ENCODE results near the gene TMEM120B.

TMEM120B gene

DNA sequence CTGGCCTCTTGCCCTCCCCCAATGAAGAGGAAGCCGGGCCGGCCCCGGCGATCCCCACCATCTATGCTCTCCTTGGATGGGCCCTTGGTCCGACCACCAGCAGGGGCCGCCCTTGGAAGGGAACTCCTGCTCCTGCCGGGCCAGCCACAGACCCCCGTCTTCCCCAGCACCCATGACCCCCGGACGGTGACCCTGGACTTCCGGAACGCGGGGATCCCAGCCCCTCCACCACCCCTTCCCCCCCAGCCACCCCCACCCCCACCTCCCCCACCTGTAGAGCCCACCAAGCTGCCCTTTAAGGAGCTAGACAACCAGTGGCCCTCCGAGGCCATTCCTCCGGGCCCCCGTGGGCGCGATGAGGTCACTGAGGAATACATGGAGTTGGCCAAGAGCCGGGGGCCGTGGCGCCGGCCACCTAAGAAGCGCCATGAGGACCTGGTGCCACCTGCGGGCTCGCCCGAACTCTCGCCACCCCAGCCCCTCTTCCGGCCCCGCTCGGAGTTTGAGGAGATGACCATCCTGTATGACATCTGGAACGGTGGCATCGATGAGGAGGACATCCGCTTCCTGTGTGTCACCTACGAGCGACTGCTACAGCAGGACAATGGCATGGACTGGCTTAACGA lies 110.7 kb downstream of the TMEM120B start:
- DNase-seq: no peak

GRCh38 chr12:121823727-121824115 lies 111.2 kb downstream of the TMEM120B start:
- DNase-seq: no peak

GRCh38 chr12:121825041-121825523 lies 112.5 kb downstream of the TMEM120B start:
- no peak for DNase-seq

- no peak for DNase-seq
These were observed 114.0 kb downstream of the TMEM120B start for GRCh38 chr12:121826318-121827150.

DNA sequence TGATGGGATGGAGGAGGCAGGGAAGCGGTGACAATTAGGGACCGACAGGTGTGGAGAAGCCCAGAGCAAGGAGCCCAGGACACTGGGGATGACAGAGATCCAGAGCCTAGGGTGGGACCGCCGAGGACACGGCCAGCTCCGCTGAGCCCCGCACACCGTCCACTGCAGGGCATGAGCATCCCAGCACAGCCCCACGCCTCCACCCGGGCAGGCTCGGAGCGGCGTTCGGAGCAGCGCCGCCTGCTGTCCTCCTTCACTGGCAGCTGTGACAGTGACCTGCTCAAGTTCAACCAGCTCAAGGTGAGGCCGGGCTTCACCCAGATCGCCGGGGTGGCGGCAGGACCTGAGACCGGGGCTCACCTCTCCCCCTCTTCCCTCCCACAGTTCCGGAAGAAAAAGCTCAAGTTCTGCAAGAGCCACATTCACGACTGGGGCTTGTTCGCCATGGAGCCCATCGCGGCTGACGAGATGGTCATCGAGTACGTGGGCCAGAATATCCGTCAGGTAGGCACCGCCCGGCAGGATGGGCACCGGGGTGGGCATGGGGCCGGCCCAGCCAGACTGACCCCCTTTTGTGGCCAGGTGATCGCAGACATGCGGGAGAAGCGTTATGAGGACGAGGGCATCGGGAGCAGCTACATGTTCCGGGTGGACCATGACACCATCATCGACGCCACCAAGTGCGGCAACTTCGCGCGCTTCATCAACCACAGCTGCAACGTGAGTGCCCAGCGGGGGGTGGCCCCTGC lies 115.0 kb downstream of the TMEM120B start:
- DNase-seq: no peak

- no peak for DNase-seq
These were observed 115.8 kb downstream of the TMEM120B start for GRCh38 chr12:121828306-121828705.

- DNase-seq: no peak
These were observed 116.3 kb downstream of the TMEM120B start for GRCh38 chr12:121828826-121829225.

DNA sequence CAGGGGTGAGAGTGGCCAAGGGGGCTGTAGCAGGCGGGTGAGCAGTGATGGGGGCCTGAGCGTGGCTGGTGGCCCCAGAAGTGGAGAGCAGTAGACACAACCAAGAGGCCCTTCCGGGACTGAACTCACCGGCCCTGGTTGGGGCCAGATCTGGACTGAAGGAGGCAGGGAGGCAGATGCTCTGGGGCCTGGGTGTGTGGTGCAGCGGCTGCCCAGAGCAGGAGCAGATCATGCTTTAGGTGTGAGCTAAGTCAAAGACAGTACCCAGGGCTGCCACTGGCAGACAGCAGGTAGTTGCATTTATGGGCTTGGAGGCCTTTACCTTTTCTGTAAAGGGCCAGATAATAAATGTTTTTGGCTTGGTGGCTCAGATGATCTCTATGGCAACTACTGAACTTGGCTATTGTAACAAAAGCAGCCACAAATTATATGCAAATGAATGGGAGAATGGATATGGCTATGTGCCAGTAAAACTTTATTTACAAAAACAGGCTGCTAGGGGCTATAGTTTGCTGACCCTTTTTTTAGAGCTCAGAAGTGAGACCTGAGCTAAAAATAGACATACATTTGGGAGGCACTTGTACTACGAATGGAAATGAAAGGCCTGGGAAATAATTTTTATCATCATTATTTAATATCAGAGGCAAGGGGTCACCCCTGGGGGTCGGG lies 116.8 kb downstream of the TMEM120B start:
- no peak for DNase-seq

- no peak for DNase-seq
These were observed 117.6 kb downstream of the TMEM120B start for GRCh38 chr12:121830134-121830533.

GRCh38 chr12:121830588-121831265 lies 118.2 kb downstream of the TMEM120B start:
- DNase-seq: no peak
